HG03460 (cell line): ENCODE data around the gene ALAS1.

Experiments
- ATAC-seq: cut with Tn5 transposase; IDR thresholded peaks from one replicate; pipeline ENCODE4 v1.9.1; 2021; ENCODE audit not compliant: unreplicated experiment

ALAS1 gene

GRCh38 chr3:52198643-52199608 is 966 bp downstream of the ALAS1 start:
- ATAC-seq: no peak

DNA sequence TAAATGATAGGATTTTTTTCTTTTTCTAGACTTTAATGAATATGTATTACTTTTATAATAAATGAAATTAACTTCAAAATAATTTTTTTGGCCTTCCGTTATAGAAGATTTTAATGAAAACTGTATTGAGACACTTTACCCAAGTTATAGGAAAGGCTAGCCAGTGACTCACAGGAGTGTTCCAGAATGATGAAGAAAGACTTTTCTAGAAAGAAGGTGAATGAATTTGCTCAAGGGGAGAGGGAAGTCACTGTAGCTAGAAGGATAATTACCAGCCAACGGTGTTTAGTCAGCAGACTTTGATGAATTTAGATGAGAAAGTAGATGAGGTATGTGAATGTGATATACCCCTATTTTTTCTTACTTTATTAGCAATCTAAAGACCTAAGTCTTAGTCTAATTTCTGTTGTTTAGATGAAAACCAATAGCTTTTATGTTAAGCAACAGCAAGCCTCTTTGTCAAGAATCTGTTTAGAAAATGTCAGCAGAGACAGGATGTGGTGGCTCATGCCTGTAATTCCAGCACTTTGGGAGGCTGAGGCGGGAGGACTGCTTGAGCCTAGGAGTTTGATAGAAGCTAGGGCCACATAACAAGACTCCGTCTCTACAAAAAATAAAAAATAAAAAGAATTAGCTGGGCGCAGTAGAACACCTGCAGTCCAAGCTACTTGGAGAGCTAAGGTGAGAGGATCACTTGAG is 3.2 kb downstream of the ALAS1 start:
- ATAC-seq: no peak

DNA sequence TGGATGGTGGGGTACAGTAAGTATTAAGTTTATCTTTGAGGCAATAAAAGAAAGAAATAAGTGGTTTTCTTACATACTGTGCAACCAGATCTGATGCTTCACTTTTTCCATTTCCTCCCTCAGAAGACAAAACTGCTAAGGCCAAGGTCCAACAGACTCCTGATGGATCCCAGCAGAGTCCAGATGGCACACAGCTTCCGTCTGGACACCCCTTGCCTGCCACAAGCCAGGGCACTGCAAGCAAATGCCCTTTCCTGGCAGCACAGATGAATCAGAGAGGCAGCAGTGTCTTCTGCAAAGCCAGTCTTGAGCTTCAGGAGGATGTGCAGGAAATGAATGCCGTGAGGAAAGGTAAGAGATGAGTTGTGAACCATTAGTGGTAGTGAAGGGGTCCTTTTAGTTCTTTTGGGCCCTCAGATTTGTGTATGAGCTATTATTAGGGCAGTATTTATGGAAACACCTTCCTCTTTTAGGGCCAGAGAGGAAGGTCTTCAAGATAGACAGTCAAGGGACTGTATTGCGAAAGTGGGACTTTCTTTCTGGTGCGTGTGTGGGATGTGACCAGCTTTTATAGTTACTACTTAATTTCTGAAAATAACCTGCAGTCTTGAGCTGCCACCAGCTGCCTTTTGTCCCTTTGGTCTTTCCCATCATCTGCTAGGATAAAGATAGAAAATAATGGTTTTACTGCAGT is 4.6 kb downstream of the ALAS1 start:
- no peak for ATAC-seq

DNA sequence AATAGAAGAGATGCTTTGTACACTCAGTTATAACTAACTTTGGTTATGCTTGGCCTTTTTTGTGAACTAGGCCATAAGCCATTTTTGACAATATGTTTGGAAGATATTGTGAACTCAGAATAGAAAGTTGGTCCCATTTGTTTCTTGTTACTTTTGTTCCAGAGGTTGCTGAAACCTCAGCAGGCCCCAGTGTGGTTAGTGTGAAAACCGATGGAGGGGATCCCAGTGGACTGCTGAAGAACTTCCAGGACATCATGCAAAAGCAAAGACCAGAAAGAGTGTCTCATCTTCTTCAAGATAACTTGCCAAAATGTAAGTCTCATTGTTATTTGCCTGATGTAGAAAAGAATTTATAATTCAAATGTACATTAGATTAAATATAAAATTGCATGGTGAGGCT is 5.7 kb downstream of the ALAS1 start:
- no peak for ATAC-seq

DNA sequence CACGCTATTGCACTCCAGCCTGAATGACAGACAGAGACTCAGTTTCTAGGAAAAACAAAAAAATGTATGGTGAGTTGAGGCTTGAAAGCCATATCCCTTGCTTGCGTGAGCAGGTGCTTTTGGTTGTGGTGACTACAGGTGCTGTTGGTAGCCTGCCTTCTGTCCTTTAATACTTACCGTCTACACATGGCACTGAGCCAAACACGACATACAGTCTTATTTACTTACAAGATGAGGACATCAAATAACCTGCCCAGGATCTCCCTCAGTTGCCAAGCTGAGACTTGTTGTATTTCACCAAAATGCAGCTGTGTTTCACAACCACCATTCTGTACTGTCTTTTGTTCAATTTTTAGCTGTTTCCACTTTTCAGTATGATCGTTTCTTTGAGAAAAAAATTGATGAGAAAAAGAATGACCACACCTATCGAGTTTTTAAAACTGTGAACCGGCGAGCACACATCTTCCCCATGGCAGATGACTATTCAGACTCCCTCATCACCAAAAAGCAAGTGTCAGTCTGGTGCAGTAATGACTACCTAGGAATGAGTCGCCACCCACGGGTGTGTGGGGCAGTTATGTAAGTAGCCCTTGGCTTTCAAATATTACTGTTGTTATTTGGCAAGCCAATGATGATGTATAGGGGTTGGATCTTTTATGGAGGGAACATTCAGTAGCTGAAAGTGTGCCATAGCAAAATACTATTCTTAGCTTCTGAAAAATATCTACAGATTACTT is 6.5 kb downstream of the ALAS1 start:
- no peak for ATAC-seq

DNA sequence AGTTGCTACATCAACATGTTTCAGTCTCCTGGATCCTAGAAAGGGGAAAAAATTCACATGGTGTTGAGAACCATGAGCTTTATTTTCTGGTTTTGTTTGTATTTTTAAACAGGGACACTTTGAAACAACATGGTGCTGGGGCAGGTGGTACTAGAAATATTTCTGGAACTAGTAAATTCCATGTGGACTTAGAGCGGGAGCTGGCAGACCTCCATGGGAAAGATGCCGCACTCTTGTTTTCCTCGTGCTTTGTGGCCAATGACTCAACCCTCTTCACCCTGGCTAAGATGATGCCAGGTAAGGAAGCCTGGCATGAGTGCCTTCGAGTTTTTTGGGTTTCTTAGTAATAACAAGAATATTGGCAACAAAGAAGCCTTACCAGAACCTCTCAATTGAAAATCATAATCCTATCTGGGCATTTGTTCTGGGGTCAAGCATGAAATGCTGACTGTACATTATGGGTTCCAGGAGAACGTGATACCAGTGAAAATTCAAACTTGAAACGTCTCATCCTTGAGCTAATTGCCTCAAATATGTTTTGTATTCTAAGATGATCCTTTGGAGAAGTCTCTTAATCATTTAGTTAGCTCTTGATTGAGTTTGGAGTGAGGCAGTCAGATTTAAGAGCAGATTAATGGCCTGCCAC is 7.9 kb downstream of the ALAS1 start:
- no peak for ATAC-seq

DNA sequence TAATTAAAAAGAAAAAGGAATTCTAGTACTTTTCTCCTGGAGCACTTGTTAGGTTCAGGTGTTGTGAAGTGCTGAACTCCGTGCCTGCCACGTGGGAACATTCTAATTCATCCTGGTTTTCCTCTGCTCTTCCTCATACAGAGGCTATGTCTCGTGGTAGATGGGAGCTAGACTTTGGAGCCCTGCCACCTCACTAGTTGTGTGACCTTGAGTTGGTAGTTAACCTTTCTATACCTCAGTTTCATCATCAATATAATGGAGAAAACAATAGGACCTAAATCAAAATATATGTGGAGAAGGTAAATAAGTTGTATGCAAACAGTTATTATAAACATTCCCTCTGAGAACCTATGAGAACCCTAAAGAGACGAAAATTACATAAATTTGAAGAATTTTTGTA is 10.6 kb downstream of the ALAS1 start:
- no peak for ATAC-seq

DNA sequence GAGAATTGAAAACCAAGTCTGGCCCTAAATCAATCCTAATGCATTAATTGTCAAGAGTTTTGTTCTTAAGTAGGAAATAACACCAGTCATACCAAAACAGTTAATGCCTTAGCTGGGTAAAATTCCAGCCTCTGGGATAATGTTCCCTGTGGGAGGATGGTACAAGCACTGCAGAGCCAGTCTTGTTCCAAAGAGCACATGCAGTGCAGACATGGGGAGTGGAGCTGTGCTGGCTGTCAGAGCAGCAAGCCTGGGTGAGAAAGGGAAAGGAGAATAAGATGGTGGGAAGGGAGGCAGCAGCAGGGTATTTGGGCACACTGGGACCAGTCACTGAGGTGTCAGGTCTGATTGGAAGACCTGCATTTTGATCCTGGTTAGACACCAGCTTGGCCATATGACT is 12.1 kb downstream of the ALAS1 start:
- no peak for ATAC-seq

GRCh38 chr3:52210550-52211046 is 12.6 kb downstream of the ALAS1 start:
- no peak for ATAC-seq

DNA sequence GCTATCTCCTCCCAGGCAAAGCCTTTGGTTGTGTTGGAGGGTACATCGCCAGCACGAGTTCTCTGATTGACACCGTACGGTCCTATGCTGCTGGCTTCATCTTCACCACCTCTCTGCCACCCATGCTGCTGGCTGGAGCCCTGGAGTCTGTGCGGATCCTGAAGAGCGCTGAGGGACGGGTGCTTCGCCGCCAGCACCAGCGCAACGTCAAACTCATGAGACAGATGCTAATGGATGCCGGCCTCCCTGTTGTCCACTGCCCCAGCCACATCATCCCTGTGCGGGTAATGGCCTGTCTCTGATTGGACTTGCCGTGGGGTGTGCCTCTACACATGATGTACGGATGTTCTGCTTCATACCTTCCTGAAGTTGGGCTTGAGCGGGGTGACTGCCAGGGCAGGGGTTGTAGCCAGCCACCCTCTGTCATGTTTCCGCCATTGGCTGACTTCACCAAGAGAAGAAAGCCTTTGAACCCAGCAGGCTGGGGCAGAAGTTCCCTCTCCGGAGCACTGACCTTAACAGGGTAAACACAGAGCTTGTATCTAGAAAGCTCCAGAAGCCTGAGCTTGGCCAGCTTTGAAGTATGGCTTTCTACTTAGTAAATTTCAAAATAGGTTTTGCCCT is 13.4 kb downstream of the ALAS1 start:
- no peak for ATAC-seq

DNA sequence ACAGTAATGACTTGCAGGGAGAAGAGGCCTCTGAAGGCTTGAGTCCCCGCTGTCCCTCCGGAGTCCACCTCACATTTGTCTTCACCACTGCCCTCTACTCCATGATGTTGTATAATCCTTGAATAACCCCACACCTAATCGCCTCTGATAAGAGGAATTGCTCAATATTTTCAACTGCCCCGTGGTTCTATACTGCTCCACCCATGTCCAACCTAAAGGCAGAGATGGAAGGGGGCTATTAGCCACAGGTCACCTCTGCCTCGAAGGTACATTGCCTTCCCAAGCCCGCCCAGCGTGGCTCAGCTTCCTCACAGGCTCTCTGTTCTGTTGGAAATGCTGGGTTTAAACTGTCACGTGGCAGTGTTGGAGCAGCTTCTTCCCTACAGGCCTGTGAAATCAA is 15.0 kb downstream of the ALAS1 start:
- no peak for ATAC-seq

GRCh38 chr3:52213901-52214300 is 15.9 kb downstream of the ALAS1 start:
- no peak for ATAC-seq

DNA sequence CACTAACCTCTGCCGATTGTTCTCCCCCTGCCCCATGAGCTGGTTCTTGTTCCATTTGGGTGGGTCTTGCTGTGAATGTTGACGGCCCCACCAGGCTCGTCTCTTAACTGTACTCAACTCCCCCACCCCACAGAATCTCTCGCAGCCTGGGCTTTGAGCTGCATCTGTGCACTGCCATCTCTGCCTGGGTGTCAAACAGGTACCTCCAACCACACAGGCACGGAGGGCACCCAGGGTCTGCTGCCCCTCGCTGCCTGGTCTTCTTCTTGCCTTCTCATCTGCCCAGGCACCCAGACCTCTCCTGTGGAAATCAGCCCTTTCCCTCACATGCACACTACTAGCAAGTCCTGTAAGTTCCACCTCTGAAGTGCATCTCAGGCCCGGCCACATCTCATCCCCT is 17.4 kb downstream of the ALAS1 start:
- no peak for ATAC-seq

DNA sequence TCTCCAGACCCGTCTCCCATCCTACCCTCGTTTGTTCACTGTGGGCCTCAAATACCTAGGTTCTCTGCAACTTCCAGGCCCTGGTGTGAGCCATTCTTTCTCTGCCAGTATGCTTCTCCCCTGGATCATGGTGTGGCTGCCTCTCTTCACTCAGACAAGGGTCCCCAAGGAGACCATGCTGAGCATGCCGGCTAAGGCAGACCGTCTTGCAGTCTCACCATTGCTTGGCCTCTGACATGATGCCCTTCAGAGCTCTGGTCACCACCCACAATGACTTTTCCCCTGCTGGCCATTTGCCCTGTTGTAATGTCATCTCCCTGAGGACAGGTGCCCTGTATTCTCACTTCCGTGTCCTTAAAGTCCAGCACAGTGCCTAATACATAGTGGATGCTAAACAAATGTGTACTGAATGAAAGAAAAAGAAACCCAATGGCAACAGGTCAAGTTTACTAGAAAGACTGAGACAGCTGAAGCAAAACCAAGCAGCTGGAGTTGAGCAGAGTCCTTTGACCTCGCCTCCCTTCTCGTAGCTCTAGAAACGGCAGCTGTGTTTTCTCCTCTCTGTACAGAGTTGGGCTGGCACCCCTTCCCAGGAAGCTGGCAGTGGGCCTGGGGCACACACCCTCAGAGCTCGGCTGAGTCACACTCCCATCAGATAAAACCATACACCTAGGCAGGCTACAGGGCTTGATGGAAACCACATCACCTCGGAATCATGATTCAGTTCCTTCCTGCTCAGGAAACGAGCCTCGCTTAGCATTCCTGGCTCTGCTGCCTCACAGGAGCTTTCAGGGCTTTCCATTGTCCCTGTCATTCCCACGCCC is 18.8 kb downstream of the ALAS1 start:
- no peak for ATAC-seq

- ATAC-seq: no peak
These were observed 19.4 kb downstream of the ALAS1 start for GRCh38 chr3:52217409-52217805.

GRCh38 chr3:52218026-52218425 is 20.1 kb downstream of the ALAS1 start:
- ATAC-seq: no peak

GRCh38 chr3:52218454-52218853 is 20.5 kb downstream of the ALAS1 start:
- no peak for ATAC-seq

GRCh38 chr3:52218937-52219650 is 21.1 kb downstream of the ALAS1 start:
- ATAC-seq: no peak
